Lower leg skin (tissue), 3 donors: ENCODE data around the gene HPGDS.

Experiments used
- POLR2A ChIP-seq, 2 donors: fragments of 450-650 bp; IDR thresholded peaks; one replicate each; pipeline ENCODE4 v1.6.1; 2016 to 2017; ENCODE audit warnings: antibody characterized with exemption in 2 of 2, mild to moderate bottlenecking in 1 of 2, moderate library complexity in 1 of 2
- TF ChIP-seq, protein P1 (sequence below), 3 donors: fragments of 450-650 bp; IDR thresholded peaks; one replicate each; pipeline ENCODE4 v1.5.1; 2016; ENCODE audit warnings: antibody characterized with exemption in 3 of 3, mild to moderate bottlenecking in 3 of 3, moderate library complexity in 2 of 3

DNA sequence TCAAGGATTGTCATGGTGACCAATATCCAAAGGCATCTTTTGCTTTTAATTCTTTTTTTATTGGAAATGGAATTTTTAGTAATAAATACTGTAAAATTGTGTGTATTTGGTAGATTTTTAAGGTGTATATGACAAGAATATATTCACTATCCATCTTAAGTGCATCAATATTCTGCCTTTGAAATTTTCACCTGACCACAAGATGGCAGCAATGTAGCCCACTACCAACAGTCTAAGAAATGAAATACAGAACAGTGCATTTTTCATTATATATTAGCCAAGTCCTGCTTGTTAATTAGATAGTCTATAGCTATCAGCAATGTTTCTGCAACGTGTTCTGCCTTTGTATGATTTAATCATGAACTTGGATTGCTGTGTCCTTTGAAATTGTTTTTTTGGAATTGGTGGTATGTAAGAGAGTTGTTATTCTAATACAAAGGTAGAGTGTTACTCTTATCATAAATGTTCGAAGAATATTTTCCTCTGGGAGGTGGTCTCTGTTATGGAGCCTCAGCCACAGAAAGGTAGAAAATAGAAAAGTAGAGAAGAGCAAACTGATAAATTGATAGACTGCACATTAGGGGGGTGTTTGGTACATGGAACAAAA, 38.2 kb downstream of the HPGDS start:
- TF ChIP-seq, protein P1, sequence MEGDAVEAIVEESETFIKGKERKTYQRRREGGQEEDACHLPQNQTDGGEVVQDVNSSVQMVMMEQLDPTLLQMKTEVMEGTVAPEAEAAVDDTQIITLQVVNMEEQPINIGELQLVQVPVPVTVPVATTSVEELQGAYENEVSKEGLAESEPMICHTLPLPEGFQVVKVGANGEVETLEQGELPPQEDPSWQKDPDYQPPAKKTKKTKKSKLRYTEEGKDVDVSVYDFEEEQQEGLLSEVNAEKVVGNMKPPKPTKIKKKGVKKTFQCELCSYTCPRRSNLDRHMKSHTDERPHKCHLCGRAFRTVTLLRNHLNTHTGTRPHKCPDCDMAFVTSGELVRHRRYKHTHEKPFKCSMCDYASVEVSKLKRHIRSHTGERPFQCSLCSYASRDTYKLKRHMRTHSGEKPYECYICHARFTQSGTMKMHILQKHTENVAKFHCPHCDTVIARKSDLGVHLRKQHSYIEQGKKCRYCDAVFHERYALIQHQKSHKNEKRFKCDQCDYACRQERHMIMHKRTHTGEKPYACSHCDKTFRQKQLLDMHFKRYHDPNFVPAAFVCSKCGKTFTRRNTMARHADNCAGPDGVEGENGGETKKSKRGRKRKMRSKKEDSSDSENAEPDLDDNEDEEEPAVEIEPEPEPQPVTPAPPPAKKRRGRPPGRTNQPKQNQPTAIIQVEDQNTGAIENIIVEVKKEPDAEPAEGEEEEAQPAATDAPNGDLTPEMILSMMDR (IDR thresholded peaks at IDR 0.05), result no peak
- no peak for TF ChIP-seq POLR2A (IDR thresholded peaks at IDR 0.05)
